ENCODE data around the gene AGBL1. TPM values are rescaled to one million over a fixed set of nuclear protein-coding genes. Genes with fewer than 3 reads are reported as not detected.

AGBL1 gene
- total RNA-seq, 1 experiment from 2014 or later = not detected

GRCh38 chr15:86164232-86164898, 84.7 kb downstream of the AGBL1 start:
- BruUV-seq (replicated peaks) = no TSS peak
- no peak for DNase-seq
- CTCF ChIA-PET = no interaction called here
- no peak for TF ChIP-seq EZH2 (IDR thresholded peaks at IDR 0.05; ENCODE audit: low read depth)
- TF ChIP-seq, protein P1, sequence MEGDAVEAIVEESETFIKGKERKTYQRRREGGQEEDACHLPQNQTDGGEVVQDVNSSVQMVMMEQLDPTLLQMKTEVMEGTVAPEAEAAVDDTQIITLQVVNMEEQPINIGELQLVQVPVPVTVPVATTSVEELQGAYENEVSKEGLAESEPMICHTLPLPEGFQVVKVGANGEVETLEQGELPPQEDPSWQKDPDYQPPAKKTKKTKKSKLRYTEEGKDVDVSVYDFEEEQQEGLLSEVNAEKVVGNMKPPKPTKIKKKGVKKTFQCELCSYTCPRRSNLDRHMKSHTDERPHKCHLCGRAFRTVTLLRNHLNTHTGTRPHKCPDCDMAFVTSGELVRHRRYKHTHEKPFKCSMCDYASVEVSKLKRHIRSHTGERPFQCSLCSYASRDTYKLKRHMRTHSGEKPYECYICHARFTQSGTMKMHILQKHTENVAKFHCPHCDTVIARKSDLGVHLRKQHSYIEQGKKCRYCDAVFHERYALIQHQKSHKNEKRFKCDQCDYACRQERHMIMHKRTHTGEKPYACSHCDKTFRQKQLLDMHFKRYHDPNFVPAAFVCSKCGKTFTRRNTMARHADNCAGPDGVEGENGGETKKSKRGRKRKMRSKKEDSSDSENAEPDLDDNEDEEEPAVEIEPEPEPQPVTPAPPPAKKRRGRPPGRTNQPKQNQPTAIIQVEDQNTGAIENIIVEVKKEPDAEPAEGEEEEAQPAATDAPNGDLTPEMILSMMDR (conservative IDR thresholded peaks at IDR 0.05) = no peak
- no peak overlapping the region for H3K4me2 ChIP-seq
- H3F3A ChIP-seq (ENCODE audit: insufficient read depth, low read depth) = no peaks in the 10 kb centered on the region
- H3K36me3 ChIP-seq (ENCODE audit: low read depth) = no peaks in the 10 kb centered on the region
- POLR2A ChIA-PET (ENCODE audit: unreplicated experiment) = no interaction called here
- H3K27me3 ChIP-seq (ENCODE audit: insufficient read depth, low read depth) = no peaks in the 10 kb centered on the region
- no peak overlapping the region for H3K27ac ChIP-seq
- H2AFZ ChIP-seq = no peak overlapping the region
- H3K9me2 ChIP-seq (ENCODE audit: insufficient read depth) = no peaks in the 10 kb centered on the region
- H3K4me3 ChIP-seq = no peak overlapping the region
- H3K4me1 ChIP-seq (replicated peaks; ENCODE audit: insufficient read depth) = no peaks in the 10 kb centered on the region
- no peaks in the 10 kb centered on the region for H3K79me2 ChIP-seq (ENCODE audit: low read depth)
- intact Hi-C loops (cut with micrococcal nuclease; ENCODE audit: unreplicated experiment) = no loop called here
- no peaks in the 10 kb centered on the region for H3K9me3 ChIP-seq (ENCODE audit: insufficient read depth, low read depth)
- H4K20me1 ChIP-seq (ENCODE audit: insufficient read depth) = no peaks in the 10 kb centered on the region

GRCh38 chr15:86165265-86166211, 85.9 kb downstream of the AGBL1 start:
- POLR2A ChIA-PET (ENCODE audit: unreplicated experiment) = no interaction called here
- TF ChIP-seq, protein P1 (conservative IDR thresholded peaks at IDR 0.05) = no peak
- no peak for TF ChIP-seq EZH2 (IDR thresholded peaks at IDR 0.05; ENCODE audit: low read depth)
- no peaks in the 10 kb centered on the region for H3K9me3 ChIP-seq (ENCODE audit: insufficient read depth, low read depth)
- no peaks in the 10 kb centered on the region for H3K27me3 ChIP-seq (ENCODE audit: insufficient read depth, low read depth)
- no peaks in the 10 kb centered on the region for H4K20me1 ChIP-seq (ENCODE audit: insufficient read depth)
- no peak for DNase-seq
- no peaks in the 10 kb centered on the region for H3K4me1 ChIP-seq (replicated peaks; ENCODE audit: insufficient read depth)
- no peak overlapping the region for H2AFZ ChIP-seq
- H3K4me3 ChIP-seq = no peak overlapping the region
- BruUV-seq (replicated peaks) = no TSS peak
- CTCF ChIA-PET = no interaction called here
- no peaks in the 10 kb centered on the region for H3K9me2 ChIP-seq (ENCODE audit: insufficient read depth)
- H3K79me2 ChIP-seq (ENCODE audit: low read depth) = no peaks in the 10 kb centered on the region
- H3K4me2 ChIP-seq = no peak overlapping the region
- H3K36me3 ChIP-seq (ENCODE audit: low read depth) = no peaks in the 10 kb centered on the region
- no peaks in the 10 kb centered on the region for H3F3A ChIP-seq (ENCODE audit: insufficient read depth, low read depth)
- intact Hi-C loops (cut with micrococcal nuclease; ENCODE audit: unreplicated experiment) = no loop called here
- H3K27ac ChIP-seq = no peak overlapping the region

DNA sequence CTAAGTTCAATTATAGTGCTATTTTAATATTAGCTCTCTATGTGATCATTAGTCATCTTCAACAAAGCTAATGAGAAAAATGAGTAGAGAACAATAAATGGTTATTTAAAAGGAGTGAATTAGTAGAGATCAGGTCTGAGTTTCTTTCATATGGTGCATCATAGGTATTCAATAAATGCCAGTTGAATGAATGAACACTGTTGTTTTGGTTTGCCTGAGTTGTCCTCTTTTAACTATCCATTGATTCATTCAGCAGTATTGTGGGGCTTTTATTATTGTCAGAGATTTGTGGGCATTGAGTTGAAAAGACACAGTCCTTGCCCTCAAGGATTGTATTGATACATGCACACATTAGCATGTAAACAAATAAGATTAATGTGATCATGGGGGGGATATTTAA, 88.2 kb downstream of the AGBL1 start:
- no peaks in the 10 kb centered on the region for H3F3A ChIP-seq (ENCODE audit: insufficient read depth, low read depth)
- H3K4me3 ChIP-seq = no peak overlapping the region
- POLR2A ChIA-PET (ENCODE audit: unreplicated experiment) = no interaction called here
- H3K36me3 ChIP-seq (ENCODE audit: low read depth) = no peaks in the 10 kb centered on the region
- no peaks in the 10 kb centered on the region for H4K20me1 ChIP-seq (ENCODE audit: insufficient read depth)
- TF ChIP-seq, protein P1 (conservative IDR thresholded peaks at IDR 0.05) = no peak
- no peak for TF ChIP-seq EZH2 (IDR thresholded peaks at IDR 0.05; ENCODE audit: low read depth)
- no TSS peak for BruUV-seq (replicated peaks)
- H3K4me1 ChIP-seq (replicated peaks; ENCODE audit: insufficient read depth) = no peaks in the 10 kb centered on the region
- no peak overlapping the region for H2AFZ ChIP-seq
- DNase-seq = no peak
- H3K27ac ChIP-seq = no peak overlapping the region
- H3K27me3 ChIP-seq (ENCODE audit: insufficient read depth, low read depth) = no peaks in the 10 kb centered on the region
- CTCF ChIA-PET = no interaction called here
- no peaks in the 10 kb centered on the region for H3K9me3 ChIP-seq (ENCODE audit: insufficient read depth, low read depth)
- H3K4me2 ChIP-seq = no peak overlapping the region
- H3K79me2 ChIP-seq (ENCODE audit: low read depth) = no peaks in the 10 kb centered on the region
- H3K9me2 ChIP-seq (ENCODE audit: insufficient read depth) = no peaks in the 10 kb centered on the region
- intact Hi-C loops (cut with micrococcal nuclease; ENCODE audit: unreplicated experiment) = no loop called here

Data from PC-9 (cell line).